ENCODE measurements around the gene SLC48A1. TPM values are rescaled to one million over a fixed set of nuclear protein-coding genes. Genes with fewer than 3 reads are reported as not detected.

Gene SLC48A1
- total RNA-seq, 2 donors from 2014 or later, result 39.0 to 52.5 TPM

DNA sequence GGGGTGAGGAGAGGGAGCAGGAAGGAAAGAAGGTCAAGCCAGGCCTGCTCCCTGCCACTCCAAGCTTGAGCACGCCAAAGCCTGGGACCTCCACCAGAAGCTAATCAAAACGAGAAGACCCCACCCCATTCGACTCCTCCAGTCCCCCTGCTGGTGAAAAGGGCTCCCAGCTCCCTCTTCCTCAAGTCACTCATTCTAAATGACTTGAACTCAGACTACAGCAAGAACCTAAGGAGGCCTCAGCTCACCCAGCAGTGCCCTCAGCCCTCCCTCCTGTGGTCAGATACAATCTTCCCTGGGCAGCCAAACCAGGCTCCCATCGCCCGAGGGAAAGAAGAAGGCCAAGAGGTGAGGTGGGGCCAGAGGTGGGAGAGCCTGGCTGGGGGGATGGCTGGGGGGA lies 29.3 kb downstream of the SLC48A1 start:
- intact Hi-C loops (cut with DNase I), result no loop called here

DNA sequence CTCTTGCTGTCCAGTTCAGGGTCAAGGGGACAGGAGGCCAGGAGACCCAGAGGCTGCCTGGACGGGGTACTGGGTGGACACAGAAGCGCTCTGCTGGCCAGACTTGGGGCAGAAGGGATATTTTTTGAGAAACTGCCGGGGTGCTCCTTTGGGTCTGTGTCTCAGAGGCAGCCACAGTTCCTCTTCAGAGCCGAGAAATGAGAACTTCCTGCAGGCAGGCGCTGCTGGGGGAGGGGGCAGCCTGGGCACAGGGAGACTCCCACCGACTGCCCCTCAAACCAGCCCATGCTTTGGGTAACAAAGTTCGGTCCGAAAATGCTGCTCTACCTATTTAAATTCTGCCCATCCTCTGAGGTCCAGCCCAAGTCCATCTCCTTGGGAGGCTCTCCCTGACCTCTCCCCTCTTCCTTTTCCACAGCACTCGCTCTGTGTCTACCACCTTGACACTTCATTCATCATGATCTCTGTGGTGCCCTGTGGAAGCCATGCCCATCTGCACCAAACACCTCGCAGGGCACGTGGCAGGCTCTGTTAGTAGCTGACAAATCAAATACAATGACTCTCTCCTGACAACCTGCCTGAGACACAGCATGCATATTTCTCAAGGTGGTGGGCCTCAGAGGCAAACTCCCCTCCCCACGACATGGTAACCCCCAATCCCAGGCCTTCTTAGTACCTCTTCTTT lies 30.3 kb downstream of the SLC48A1 start:
- TF ChIP-seq POLR2A (IDR thresholded peaks at IDR 0.05), result no peak
- no peak for DNase-seq (ENCODE audit: low spot score)
- Histone ChIP-seq H3K27ac (peak overlapping the region in 1 of 2 donors; percentile 20), H3K36me3 (peaks cover 0 to 3% of the 10 kb centered on the region in 2 donors), H3K27me3 (replicated peaks; ENCODE audit: insufficient read depth) (no peaks in the 10 kb centered on the region), H3K4me3 (no peak overlapping the region), H3K9me3 (no peaks in the 10 kb centered on the region), H3K4me1 (replicated peaks) (peaks cover 23% of the 10 kb centered on the region)
- 74% methylated on average over 12 of the region's 12 CpGs for WGBS
- intact Hi-C loops (cut with DNase I), result no loop called here

More for the DNA sequence above, 29.3 kb downstream of the SLC48A1 start:
- peaks cover 0 to 8% of the 10 kb centered on the region in 2 donors for H3K36me3 ChIP-seq
- peak overlapping the region; percentile 20 to 30 for H3K27ac ChIP-seq
- no peak for DNase-seq (ENCODE audit: low spot score)
- TF ChIP-seq POLR2AphosphoS5 (IDR thresholded peaks at IDR 0.05), result no peak
- TF ChIP-seq, protein P1, sequence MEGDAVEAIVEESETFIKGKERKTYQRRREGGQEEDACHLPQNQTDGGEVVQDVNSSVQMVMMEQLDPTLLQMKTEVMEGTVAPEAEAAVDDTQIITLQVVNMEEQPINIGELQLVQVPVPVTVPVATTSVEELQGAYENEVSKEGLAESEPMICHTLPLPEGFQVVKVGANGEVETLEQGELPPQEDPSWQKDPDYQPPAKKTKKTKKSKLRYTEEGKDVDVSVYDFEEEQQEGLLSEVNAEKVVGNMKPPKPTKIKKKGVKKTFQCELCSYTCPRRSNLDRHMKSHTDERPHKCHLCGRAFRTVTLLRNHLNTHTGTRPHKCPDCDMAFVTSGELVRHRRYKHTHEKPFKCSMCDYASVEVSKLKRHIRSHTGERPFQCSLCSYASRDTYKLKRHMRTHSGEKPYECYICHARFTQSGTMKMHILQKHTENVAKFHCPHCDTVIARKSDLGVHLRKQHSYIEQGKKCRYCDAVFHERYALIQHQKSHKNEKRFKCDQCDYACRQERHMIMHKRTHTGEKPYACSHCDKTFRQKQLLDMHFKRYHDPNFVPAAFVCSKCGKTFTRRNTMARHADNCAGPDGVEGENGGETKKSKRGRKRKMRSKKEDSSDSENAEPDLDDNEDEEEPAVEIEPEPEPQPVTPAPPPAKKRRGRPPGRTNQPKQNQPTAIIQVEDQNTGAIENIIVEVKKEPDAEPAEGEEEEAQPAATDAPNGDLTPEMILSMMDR (IDR thresholded peaks at IDR 0.05), result peak in 1 of 4 experiments; percentile 14
- H3K4me3 ChIP-seq, result no peak overlapping the region
- H3K4me1 ChIP-seq (replicated peaks), result peaks cover 18% of the 10 kb centered on the region
- WGBS, result 32% methylated on average over 5 of the region's 5 CpGs
- no peaks in the 10 kb centered on the region for H3K9me3 ChIP-seq
- no peaks in the 10 kb centered on the region for H3K27me3 ChIP-seq (replicated peaks; ENCODE audit: insufficient read depth)

DNA sequence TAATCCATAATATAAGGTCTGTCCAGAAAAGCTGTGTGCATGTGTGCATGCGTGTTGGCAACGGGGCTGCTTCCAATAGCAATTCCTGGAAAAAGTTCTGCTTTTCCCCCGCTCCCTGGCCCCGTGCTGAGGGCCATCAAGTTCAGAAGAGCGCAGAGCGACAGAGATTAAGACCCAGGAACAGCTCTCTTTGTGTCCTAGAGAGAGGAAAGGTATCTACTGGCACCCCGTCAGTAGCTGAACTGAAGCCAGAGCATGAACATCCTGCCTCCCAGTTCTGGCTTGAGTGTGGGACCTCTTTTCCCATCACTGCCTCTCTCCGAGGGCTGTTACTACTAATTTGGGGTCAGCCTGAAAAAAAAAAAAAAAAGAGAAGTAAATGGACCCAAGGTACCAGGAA lies 31.1 kb downstream of the SLC48A1 start:
- Histone ChIP-seq H3K27ac (no peak overlapping the region), H3K4me3 (no peak overlapping the region), H3K27me3 (replicated peaks; ENCODE audit: insufficient read depth) (no peaks in the 10 kb centered on the region), H3K9me3 (no peaks in the 10 kb centered on the region), H3K36me3 (no peaks in the 10 kb centered on the region), H3K4me1 (replicated peaks) (peaks cover 27% of the 10 kb centered on the region)
- intact Hi-C loops (cut with DNase I), result no loop called here
- DNase-seq (ENCODE audit: low spot score), result no peak
- WGBS, result 49% methylated on average over 8 of the region's 8 CpGs
- no peak for TF ChIP-seq POLR2AphosphoS5 (IDR thresholded peaks at IDR 0.05)
- TF ChIP-seq, protein P1 (IDR thresholded peaks at IDR 0.05), result no peak
- no peak for TF ChIP-seq POLR2A (IDR thresholded peaks at IDR 0.05)

DNA sequence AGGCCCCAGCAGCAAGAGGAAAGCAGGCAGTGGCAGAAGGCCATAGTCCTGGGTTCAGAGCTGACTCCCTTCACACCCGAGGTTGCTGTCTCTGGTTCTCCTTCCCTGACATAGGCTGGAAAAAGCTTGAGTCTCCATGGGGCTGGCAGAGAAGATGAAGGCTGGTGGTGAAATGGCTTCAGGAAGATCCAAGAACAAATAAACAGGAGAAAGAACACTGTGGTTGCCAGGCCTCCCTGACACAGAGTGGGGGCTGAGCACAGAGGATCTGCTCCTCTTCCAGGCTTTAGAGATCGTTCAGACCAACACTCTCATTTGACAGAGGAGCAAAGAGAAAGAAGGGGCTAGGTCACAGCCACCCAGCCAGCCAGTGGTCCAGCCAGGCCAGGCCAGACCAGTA lies 32.4 kb downstream of the SLC48A1 start:
- no peak for DNase-seq (ENCODE audit: low spot score)
- H3K27ac ChIP-seq, result peak overlapping the region; percentile 21 to 49
- TF ChIP-seq, protein P1 (IDR thresholded peaks at IDR 0.05), result no peak
- TF ChIP-seq POLR2AphosphoS5 (IDR thresholded peaks at IDR 0.05), result peak; percentile 45
- no peaks in the 10 kb centered on the region for H3K9me3 ChIP-seq
- intact Hi-C loops (cut with DNase I), result no loop called here
- no peaks in the 10 kb centered on the region for H3K36me3 ChIP-seq
- H3K4me1 ChIP-seq (replicated peaks), result peaks cover 31% of the 10 kb centered on the region
- 25% methylated on average over 2 of the region's 2 CpGs for WGBS
- H3K4me3 ChIP-seq, result no peak overlapping the region
- no peaks in the 10 kb centered on the region for H3K27me3 ChIP-seq (replicated peaks; ENCODE audit: insufficient read depth)

DNA sequence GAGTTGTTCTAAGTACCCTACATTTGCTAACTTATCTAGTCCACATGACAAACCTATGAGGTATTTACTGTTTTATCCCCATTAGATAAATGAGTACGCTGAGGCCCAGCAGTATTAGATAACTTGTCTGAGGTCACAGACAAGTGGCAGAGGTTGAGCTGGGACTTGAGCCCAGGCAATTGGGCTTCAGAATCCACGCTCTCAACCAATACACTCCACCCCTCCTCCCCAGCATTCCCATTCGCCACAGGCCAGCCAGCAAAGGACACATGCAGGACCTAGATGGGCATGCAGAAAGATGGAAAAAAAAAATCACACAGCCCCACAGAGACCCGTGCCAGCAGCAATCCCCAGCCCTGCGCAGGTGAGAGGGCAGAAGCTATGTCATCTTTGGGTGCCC lies 34.3 kb downstream of the SLC48A1 start:
- peak overlapping the region in 1 of 2 donors; percentile 15 for H3K27ac ChIP-seq
- intact Hi-C loops (cut with DNase I), result no loop called here
- H3K9me3 ChIP-seq, result no peaks in the 10 kb centered on the region
- no peak overlapping the region for H3K4me3 ChIP-seq
- no peaks in the 10 kb centered on the region for H3K27me3 ChIP-seq (replicated peaks; ENCODE audit: insufficient read depth)
- no peak for DNase-seq (ENCODE audit: low spot score)
- whole genome bisulfite sequencing, result 59% methylated on average over 5 of the region's 5 CpGs
- no peaks in the 10 kb centered on the region for H3K36me3 ChIP-seq
- peaks cover 31% of the 10 kb centered on the region for H3K4me1 ChIP-seq (replicated peaks)
- TF ChIP-seq, protein P1 (IDR thresholded peaks at IDR 0.05), result no peak
- no peak for TF ChIP-seq POLR2AphosphoS5 (IDR thresholded peaks at IDR 0.05)
- no peak for TF ChIP-seq POLR2A (IDR thresholded peaks at IDR 0.05)

Measured in prostate gland (tissue), 2 donors.